HL-60 (cell line): ENCODE data around the gene CSTB.

Experiments
- DNase-seq, 2 experiments: peaks; one replicate each; pipeline ENCODE4 v3.0.0-alpha.2; 2010 to 2020; ENCODE audit warnings: low read depth in 1 of 2, low spot score in 1 of 2
- H3K27ac ChIP-seq: fragments of 250-450 bp; sonication (Bioruptor Pico); replicated peaks from 2 replicates; pipeline ENCODE4 v1.5.1; 2020; ENCODE audit warnings: mild to moderate bottlenecking, moderate library complexity
- H3K27me3 ChIP-seq: fragments of 250-450 bp; sonication (Bioruptor Pico); 2 replicates; pipeline ENCODE4 v1.5.1; 2021; ENCODE audit warnings: mild to moderate bottlenecking, moderate library complexity; ENCODE audit not compliant: insufficient read depth, poor library complexity, severe bottlenecking
- H3K4me3 ChIP-seq: replicated peaks from 2 replicates; pipeline ENCODE4 v1.5.1; 2011; ENCODE audit warnings: mild to moderate bottlenecking, control low read depth, low read length; ENCODE audit not compliant: insufficient read depth
- GABPA ChIP-seq: IDR thresholded peaks from 2 replicates; pipeline ENCODE4 v1.6.1; 2012; ENCODE audit warnings: low read depth
- POLR2AphosphoS5 ChIP-seq: IDR thresholded peaks from 2 replicates; pipeline ENCODE4 v1.6.1; 2012; ENCODE audit warnings: low read depth
- REST ChIP-seq: IDR thresholded peaks from 2 replicates; pipeline ENCODE4 v1.6.1; 2012; ENCODE audit warnings: low read depth; ENCODE audit not compliant: insufficient replicate concordance
- SPI1 ChIP-seq: IDR thresholded peaks from 2 replicates; pipeline ENCODE4 v1.6.1; 2012; ENCODE audit warnings: low read depth, mild to moderate bottlenecking, borderline replicate concordance
- TF ChIP-seq, protein P1 (sequence below): IDR thresholded peaks from one replicate; pipeline ENCODE4 v1.5.1; 2011; ENCODE audit warnings: low read length, control low read depth, inconsistent platforms; ENCODE audit not compliant: insufficient read depth

Gene CSTB

DNA sequence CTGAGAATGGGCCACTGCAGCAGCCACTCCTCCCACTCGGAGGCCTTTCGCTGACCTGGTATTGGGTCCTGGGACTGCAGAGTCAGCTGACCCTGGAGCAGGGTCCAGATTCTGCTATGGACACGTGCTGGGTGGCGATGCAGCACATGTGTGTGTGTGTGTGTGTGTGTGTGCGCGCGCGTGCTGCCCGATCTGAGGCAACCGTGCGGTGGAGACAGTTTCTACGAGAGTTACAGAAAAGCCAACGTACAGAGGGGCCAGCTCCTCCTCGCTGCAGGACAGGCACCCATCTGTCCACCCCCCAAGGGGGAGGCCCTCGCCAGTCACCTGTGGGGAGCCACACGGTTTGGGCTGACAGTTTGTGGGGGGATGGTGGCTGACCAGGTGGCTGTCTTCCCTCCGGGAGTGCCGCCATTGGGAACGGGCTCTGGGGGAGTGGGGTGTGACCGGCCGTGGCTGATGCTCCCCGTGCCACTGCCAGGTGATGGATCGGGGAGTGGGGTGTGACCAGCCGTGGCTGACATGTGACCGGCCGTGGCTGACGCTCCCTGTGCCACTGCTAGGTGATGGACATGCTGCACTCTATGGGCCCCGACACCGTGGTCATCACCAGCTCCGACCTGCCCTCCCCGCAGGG lies 24.0 kb downstream of the CSTB start:
- no peak for DNase-seq
- no peak for TF ChIP-seq GABPA
- TF ChIP-seq, protein P1, sequence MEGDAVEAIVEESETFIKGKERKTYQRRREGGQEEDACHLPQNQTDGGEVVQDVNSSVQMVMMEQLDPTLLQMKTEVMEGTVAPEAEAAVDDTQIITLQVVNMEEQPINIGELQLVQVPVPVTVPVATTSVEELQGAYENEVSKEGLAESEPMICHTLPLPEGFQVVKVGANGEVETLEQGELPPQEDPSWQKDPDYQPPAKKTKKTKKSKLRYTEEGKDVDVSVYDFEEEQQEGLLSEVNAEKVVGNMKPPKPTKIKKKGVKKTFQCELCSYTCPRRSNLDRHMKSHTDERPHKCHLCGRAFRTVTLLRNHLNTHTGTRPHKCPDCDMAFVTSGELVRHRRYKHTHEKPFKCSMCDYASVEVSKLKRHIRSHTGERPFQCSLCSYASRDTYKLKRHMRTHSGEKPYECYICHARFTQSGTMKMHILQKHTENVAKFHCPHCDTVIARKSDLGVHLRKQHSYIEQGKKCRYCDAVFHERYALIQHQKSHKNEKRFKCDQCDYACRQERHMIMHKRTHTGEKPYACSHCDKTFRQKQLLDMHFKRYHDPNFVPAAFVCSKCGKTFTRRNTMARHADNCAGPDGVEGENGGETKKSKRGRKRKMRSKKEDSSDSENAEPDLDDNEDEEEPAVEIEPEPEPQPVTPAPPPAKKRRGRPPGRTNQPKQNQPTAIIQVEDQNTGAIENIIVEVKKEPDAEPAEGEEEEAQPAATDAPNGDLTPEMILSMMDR = no peak
- TF ChIP-seq SPI1 = no peak
- no peak for TF ChIP-seq POLR2AphosphoS5
- no peak for TF ChIP-seq REST
- Histone ChIP-seq H3K27ac (no peak overlapping the region), H3K27me3 (no peaks in the 10 kb centered on the region), H3K4me3 (no peak overlapping the region)

DNA sequence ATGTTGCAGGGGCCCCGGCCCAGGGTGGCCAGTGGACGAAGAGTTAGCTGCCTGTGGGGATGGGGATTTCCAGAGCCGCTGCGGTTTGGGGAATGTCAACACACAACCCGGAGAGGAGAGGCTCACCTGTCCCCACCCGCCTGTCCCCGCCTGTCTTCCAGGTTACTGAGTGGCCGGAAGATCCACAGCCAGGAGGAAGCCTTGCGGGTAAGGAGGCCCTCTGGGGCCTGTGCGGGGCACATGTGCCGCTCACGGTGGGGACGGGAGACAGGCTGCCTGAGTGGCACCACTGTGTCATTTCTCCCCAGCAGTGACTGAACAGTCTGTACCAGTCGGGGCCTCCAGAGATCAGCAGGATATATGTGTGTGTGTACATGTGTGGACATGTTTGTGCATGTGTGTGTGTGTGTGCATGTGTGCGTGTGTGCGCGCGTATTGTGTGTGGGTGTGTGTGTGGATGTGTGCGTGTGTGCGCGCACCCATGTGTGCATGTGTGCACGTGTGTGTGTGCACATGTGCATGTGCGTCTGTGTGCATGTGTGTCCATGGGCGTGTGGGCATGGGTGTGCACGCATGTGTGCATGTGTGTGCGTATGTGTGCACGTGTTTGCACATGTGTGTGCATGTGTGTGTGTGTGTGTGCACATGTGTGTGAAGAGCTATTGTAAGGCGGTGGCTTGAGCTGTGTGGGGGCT lies 25.6 kb downstream of the CSTB start:
- Histone ChIP-seq H3K27ac (no peak overlapping the region), H3K27me3 (no peaks in the 10 kb centered on the region)

More for the DNA sequence above, 25.6 kb downstream of the CSTB start:
- no peak for TF ChIP-seq REST
- TF ChIP-seq, protein P1 = no peak
- TF ChIP-seq POLR2AphosphoS5 = no peak
- no peak for TF ChIP-seq SPI1
- no peak for TF ChIP-seq GABPA
- no peak overlapping the region for H3K4me3 ChIP-seq
- no peak for DNase-seq
